GM12892 (cell line): ENCODE measurements around the gene ANKRD23.

Source experiments
- DNase-seq: peaks from one replicate; pipeline ENCODE4 v3.0.0; 2011; ENCODE audit not compliant: insufficient read length
- FAIRE-seq: peaks from 2 replicates; lab custom pipeline; 2011; peaks lifted over from hg19 to GRCh38; lab: Jason Lieb, UNC
- POLR2A ChIP-seq: IDR thresholded peaks from 2 replicates; pipeline ENCODE4 v1.6.1; 2011; ENCODE audit warnings: low read depth, low read length, control low read depth
- POLR2AphosphoS5 ChIP-seq: IDR thresholded peaks from 2 replicates; pipeline ENCODE4 v1.6.1; 2011; ENCODE audit warnings: low read depth, low read length, control low read depth
- TAF1 ChIP-seq: IDR thresholded peaks from 2 replicates; pipeline ENCODE4 v1.6.1; 2011; ENCODE audit warnings: low read depth, mild to moderate bottlenecking, control low read depth, low read length, borderline replicate concordance

The ANKRD23 gene

GRCh38 chr2:96857667-96858372 is 14.0 kb upstream of the ANKRD23 start, which contains the start of gene ANKRD39:
TSS of gene ANKRD39 (minus strand) at chr2:96858016. CDS start at chr2:96857987, 29 bp downstream.
- DNase-seq: peak; percentile 99
- peak; percentile 98 for FAIRE-seq
- peak; percentile 78 for TF ChIP-seq POLR2A
- peak; percentile 41; the same call in 1 of the 2 replicates for TF ChIP-seq TAF1
- peak; percentile 61; the same call in 1 of the 2 replicates for TF ChIP-seq POLR2AphosphoS5

GRCh38 chr2:96856776-96857666 is 13.2 kb upstream of the ANKRD23 start:
- FAIRE-seq: no peak
- DNase-seq: no peak
- no peak for TF ChIP-seq TAF1
- TF ChIP-seq POLR2A: no peak
- TF ChIP-seq POLR2AphosphoS5: no peak

GRCh38 chr2:96853321-96853720 is 9.5 kb upstream of the ANKRD23 start:
- FAIRE-seq (no peak), DNase-seq (no peak)
- no peak for TF ChIP-seq POLR2A
- TF ChIP-seq POLR2AphosphoS5: no peak
- no peak for TF ChIP-seq TAF1

GRCh38 chr2:96852667-96853066 is 8.8 kb upstream of the ANKRD23 start:
- DNase-seq (no peak), FAIRE-seq (no peak)
- no peak for TF ChIP-seq POLR2AphosphoS5
- TF ChIP-seq POLR2A: no peak

- TF ChIP-seq POLR2AphosphoS5 (no peak), TAF1 (no peak), POLR2A (no peak)
- no peak for DNase-seq
- FAIRE-seq: no peak
Observed at GRCh38 chr2:96848264-96848663, 4.4 kb upstream of the ANKRD23 start.

- DNase-seq: no peak
- no peak for TF ChIP-seq TAF1
- TF ChIP-seq POLR2AphosphoS5: no peak
- TF ChIP-seq POLR2A: no peak
- FAIRE-seq: no peak
Observed at GRCh38 chr2:96847586-96847985, 3.8 kb upstream of the ANKRD23 start.

- TF ChIP-seq POLR2AphosphoS5 (no peak), TAF1 (no peak), POLR2A (no peak)
- FAIRE-seq: no peak
- no peak for DNase-seq
Observed at GRCh38 chr2:96846825-96847224, 3.0 kb upstream of the ANKRD23 start.

GRCh38 chr2:96844405-96844808 is 586 bp upstream of the ANKRD23 start:
- TF ChIP-seq POLR2A (no peak), POLR2AphosphoS5 (no peak), TAF1 (no peak)
- FAIRE-seq: no peak
- DNase-seq: no peak

- no peak for DNase-seq
- FAIRE-seq: no peak
- no peak for TF ChIP-seq TAF1
- TF ChIP-seq POLR2AphosphoS5: no peak
- TF ChIP-seq POLR2A: no peak
Observed at GRCh38 chr2:96842600-96842999, 1.2 kb downstream of the ANKRD23 start.

GRCh38 chr2:96841701-96842495 is 1.9 kb downstream of the ANKRD23 start:
- DNase-seq (no peak), FAIRE-seq (no peak)
- no peak for TF ChIP-seq POLR2A
- no peak for TF ChIP-seq POLR2AphosphoS5
- TF ChIP-seq TAF1: no peak
